Measurements from ENCODE around the gene PRR5.
"Not testable (repeated sequence)": the region's sequence is repeated elsewhere in the genome, so short reads cannot be mapped to it uniquely, and the experiment has no call there.

Gene PRR5

GRCh38 chr22:44701824-44702478 lies at the start of gene PRR5:
Gene PRR5 (plus strand): TSS chr22:44702204. CDS start chr22:44702475, 271 bp downstream.
- peak; percentile 31 for DNase-seq (ENCODE audit: low spot score)

- not testable (repeated sequence) for DNase-seq (ENCODE audit: low spot score)
Observed at GRCh38 chr22:44652866-44653265, 49.1 kb upstream of the PRR5 start.

GRCh38 chr22:44658311-44658953 lies 43.6 kb upstream of the PRR5 start:
- peak; percentile 37 for DNase-seq (ENCODE audit: low spot score)

GRCh38 chr22:44659140-44659539 lies 42.9 kb upstream of the PRR5 start:
- peak; percentile 51 for DNase-seq (ENCODE audit: low spot score)

GRCh38 chr22:44660051-44660830 lies 41.8 kb upstream of the PRR5 start:
- DNase-seq (ENCODE audit: low spot score), result no peak

- no peak for DNase-seq (ENCODE audit: low spot score)
Observed at GRCh38 chr22:44661070-44661469, 40.9 kb upstream of the PRR5 start.

GRCh38 chr22:44661659-44662569 lies 40.1 kb upstream of the PRR5 start:
- DNase-seq (ENCODE audit: low spot score), result no peak

- no peak for DNase-seq (ENCODE audit: low spot score)
Observed at GRCh38 chr22:44663256-44663999, 38.6 kb upstream of the PRR5 start.

- DNase-seq (ENCODE audit: low spot score), result peak; percentile 66
Observed at GRCh38 chr22:44664149-44664548, 37.9 kb upstream of the PRR5 start.

- DNase-seq (ENCODE audit: low spot score), result peak; percentile 65
Observed at GRCh38 chr22:44665115-44665514, 36.9 kb upstream of the PRR5 start.

- DNase-seq (ENCODE audit: low spot score), result no peak
Observed at GRCh38 chr22:44666207-44666585, 35.8 kb upstream of the PRR5 start.

- no peak for DNase-seq (ENCODE audit: low spot score)
Observed at GRCh38 chr22:44667276-44667675, 34.7 kb upstream of the PRR5 start.

- no peak for DNase-seq (ENCODE audit: low spot score)
Observed at GRCh38 chr22:44667829-44668189, 34.2 kb upstream of the PRR5 start.

GRCh38 chr22:44668190-44668885 lies 33.7 kb upstream of the PRR5 start:
- DNase-seq (ENCODE audit: low spot score), result no peak

- DNase-seq (ENCODE audit: low spot score), result no peak
Observed at GRCh38 chr22:44668886-44669521, 33.0 kb upstream of the PRR5 start.

- DNase-seq (ENCODE audit: low spot score), result no peak
Observed at GRCh38 chr22:44669561-44669976, 32.4 kb upstream of the PRR5 start.

GRCh38 chr22:44670220-44670988 lies 31.6 kb upstream of the PRR5 start:
- DNase-seq (ENCODE audit: low spot score), result no peak

GRCh38 chr22:44671742-44672141 lies 30.3 kb upstream of the PRR5 start:
- no peak for DNase-seq (ENCODE audit: low spot score)

GRCh38 chr22:44672632-44673031 lies 29.4 kb upstream of the PRR5 start:
- no peak for DNase-seq (ENCODE audit: low spot score)
